H9 (cell line): ENCODE data around the gene XPR1. TPM values are rescaled to one million over a fixed set of nuclear protein-coding genes. Genes with fewer than 3 reads are reported as not detected.

ENCODE experiments used
- DNase-seq: peaks from one replicate; pipeline ENCODE4 v3.0.0-alpha.2; 2017
- H2AFZ ChIP-seq: one replicate; pipeline ENCODE4 v1.6.1; 2013; ENCODE audit warnings: mild to moderate bottlenecking, low read length, control low read depth, moderate library complexity
- H2AK5ac ChIP-seq: 2 replicates; pipeline ENCODE4 v1.6.1; 2013; ENCODE audit warnings: low read length, control low read depth, mixed read lengths; ENCODE audit not compliant: insufficient read length
- H2BK120ac ChIP-seq: one replicate; pipeline ENCODE4 v1.6.1; 2013; ENCODE audit warnings: low read depth, mild to moderate bottlenecking, low read length, control low read depth, inconsistent platforms; ENCODE audit not compliant: poor library complexity, severe bottlenecking
- H2BK12ac ChIP-seq: 2 replicates; pipeline ENCODE4 v1.6.1; 2013; ENCODE audit warnings: low read length, control low read depth, mixed read lengths, low read depth; ENCODE audit not compliant: insufficient read length
- H2BK15ac ChIP-seq: 2 replicates; pipeline ENCODE4 v1.6.1; 2013; ENCODE audit warnings: low read depth, low read length, control low read depth
- H2BK20ac ChIP-seq: one replicate; pipeline ENCODE4 v1.6.1; 2013; ENCODE audit warnings: low read depth, mild to moderate bottlenecking, low read length, control low read depth, inconsistent platforms; ENCODE audit not compliant: poor library complexity, severe bottlenecking
- H2BK5ac ChIP-seq: 2 replicates; pipeline ENCODE4 v1.6.1; 2013; ENCODE audit warnings: low read length, control low read depth, mixed read lengths; ENCODE audit not compliant: insufficient read length
- H3K14ac ChIP-seq: 2 replicates; pipeline ENCODE4 v1.6.1; 2013; ENCODE audit warnings: low read length, control low read depth; ENCODE audit not compliant: insufficient read depth
- H3K18ac ChIP-seq: 2 replicates; pipeline ENCODE4 v1.6.1; 2013; ENCODE audit warnings: low read depth, mild to moderate bottlenecking, mixed read lengths, low read length, control low read depth; ENCODE audit not compliant: insufficient read length
- H3K23ac ChIP-seq: 2 replicates; pipeline ENCODE4 v1.6.1; 2013; ENCODE audit warnings: low read length, control low read depth, mixed read lengths, low read depth; ENCODE audit not compliant: insufficient read length
- H3K23me2 ChIP-seq: 2 replicates; pipeline ENCODE4 v1.6.1; 2013; ENCODE audit warnings: low read depth, mild to moderate bottlenecking, mixed read lengths, low read length, control low read depth; ENCODE audit not compliant: insufficient read length, poor library complexity, severe bottlenecking
- H3K27ac ChIP-seq: 2 replicates; pipeline ENCODE4 v1.5.1; 2013; ENCODE audit warnings: low read length, control low read depth, mixed read lengths, low read depth; ENCODE audit not compliant: insufficient read length
- H3K27me3 ChIP-seq: 2 replicates; pipeline ENCODE4 v1.6.1; 2013; ENCODE audit warnings: low read length, control low read depth, inconsistent platforms; ENCODE audit not compliant: insufficient read depth
- H3K4ac ChIP-seq: 2 replicates; pipeline ENCODE4 v1.6.1; 2013; ENCODE audit warnings: low read depth, mild to moderate bottlenecking, control low read depth, inconsistent platforms, low read length, moderate library complexity
- H3K4me1 ChIP-seq: 2 replicates; pipeline ENCODE4 v1.6.1; 2013; ENCODE audit warnings: low read length, control low read depth, inconsistent platforms; ENCODE audit not compliant: insufficient read depth
- H3K4me2 ChIP-seq: 2 replicates; pipeline ENCODE4 v1.6.1; 2013; ENCODE audit warnings: low read length, control low read depth, mixed read lengths; ENCODE audit not compliant: insufficient read length, insufficient read depth
- H3K56ac ChIP-seq: 2 replicates; pipeline ENCODE4 v1.6.1; 2013; ENCODE audit warnings: low read depth, mild to moderate bottlenecking, mixed read lengths, low read length, control low read depth; ENCODE audit not compliant: insufficient read length
- H3K79me1 ChIP-seq: 2 replicates; pipeline ENCODE4 v1.6.1; 2013; ENCODE audit warnings: low read depth, mild to moderate bottlenecking, moderate library complexity, low read length, control low read depth, inconsistent platforms; ENCODE audit not compliant: insufficient read depth, poor library complexity, severe bottlenecking
- H3K79me2 ChIP-seq: 2 replicates; pipeline ENCODE4 v1.6.1; 2013; ENCODE audit warnings: low read length, control low read depth, inconsistent platforms; ENCODE audit not compliant: insufficient read depth
- H3K9ac ChIP-seq: 2 replicates; pipeline ENCODE4 v1.6.1; 2013; ENCODE audit warnings: low read length, control low read depth, mixed read lengths; ENCODE audit not compliant: insufficient read length; ENCODE audit errors: extremely low read depth
- H3K9me3 ChIP-seq: one replicate; pipeline ENCODE4 v1.6.1; 2013; ENCODE audit warnings: low read depth, low read length, inconsistent platforms; ENCODE audit not compliant: control insufficient read depth
- H3T11ph ChIP-seq: one replicate; pipeline ENCODE4 v1.6.1; 2013; ENCODE audit warnings: mild to moderate bottlenecking, low read length, control low read depth, inconsistent platforms
- H4K20me1 ChIP-seq: one replicate; pipeline ENCODE4 v1.6.1; 2013; ENCODE audit not compliant: control insufficient read depth, insufficient read length, insufficient read depth
- H4K5ac ChIP-seq: 2 replicates; pipeline ENCODE4 v1.6.1; 2013; ENCODE audit warnings: low read depth, mild to moderate bottlenecking, mixed read lengths, low read length, control low read depth; ENCODE audit not compliant: insufficient read length
- H4K8ac ChIP-seq: replicated peaks from 2 replicates; pipeline ENCODE4 v1.6.1; 2013; ENCODE audit warnings: low read length, control low read depth, mixed read lengths, low read depth; ENCODE audit not compliant: insufficient read length
- H4K91ac ChIP-seq: 2 replicates; pipeline ENCODE4 v1.6.1; 2013; ENCODE audit warnings: low read depth, mild to moderate bottlenecking, moderate library complexity, mixed read lengths, low read length, control low read depth; ENCODE audit not compliant: insufficient read length
- H3K27ac Mint-ChIP-seq, 3 experiments: 2 replicates in 2 of 3; 3 replicates in 1 of 3; pipeline ENCODE4 v1.8.0; 2020 to 2021; ENCODE audit warnings: mixed read lengths in 3 of 3, mild to moderate bottlenecking in 1 of 3, moderate library complexity in 1 of 3
- H3K27me3 Mint-ChIP-seq: 2 replicates; pipeline ENCODE4 v1.8.0; 2021; ENCODE audit warnings: low read depth, mild to moderate bottlenecking, moderate library complexity, mixed read lengths
- H3K36me3 Mint-ChIP-seq, 3 experiments: 2 replicates in 2 of 3; 3 replicates in 1 of 3; pipeline ENCODE4 v1.8.0; 2020 to 2021; ENCODE audit warnings: low read depth in 3 of 3, mixed read lengths in 3 of 3; ENCODE audit not compliant: insufficient read depth in 1 of 3
- H3K4me1 Mint-ChIP-seq, 2 experiments: 2 replicates each; pipeline ENCODE4 v1.8.0; 2020; ENCODE audit warnings: mixed read lengths in 2 of 2
- H3K4me3 Mint-ChIP-seq, 2 experiments: 2 replicates in 1 of 2; 3 replicates in 1 of 2; pipeline ENCODE4 v1.8.0; 2020 to 2021; ENCODE audit warnings: mild to moderate bottlenecking in 2 of 2, mixed read lengths in 2 of 2, moderate library complexity in 1 of 2
- H3K9me3 Mint-ChIP-seq, 2 experiments: 2 replicates in 1 of 2; 3 replicates in 1 of 2; pipeline ENCODE4 v1.8.0; 2020; ENCODE audit warnings: mild to moderate bottlenecking in 2 of 2, mixed read lengths in 2 of 2, moderate library complexity in 1 of 2
- CTCF ChIP-seq: fragments of 200-600 bp; sonication (generic); conservative IDR thresholded peaks from 3 replicates; pipeline ENCODE4 v1.8.0; 2021; ENCODE audit warnings: antibody characterized with exemption, mild to moderate bottlenecking
- total RNA-seq: library from RNA; stranded (reverse); gene quantifications from 2 replicates; pipeline ENCODE4 v1.2.1, GENCODE V29; 2021

The XPR1 gene
- total RNA-seq, 1 experiment from 2014 or later: 34.1 TPM

DNA sequence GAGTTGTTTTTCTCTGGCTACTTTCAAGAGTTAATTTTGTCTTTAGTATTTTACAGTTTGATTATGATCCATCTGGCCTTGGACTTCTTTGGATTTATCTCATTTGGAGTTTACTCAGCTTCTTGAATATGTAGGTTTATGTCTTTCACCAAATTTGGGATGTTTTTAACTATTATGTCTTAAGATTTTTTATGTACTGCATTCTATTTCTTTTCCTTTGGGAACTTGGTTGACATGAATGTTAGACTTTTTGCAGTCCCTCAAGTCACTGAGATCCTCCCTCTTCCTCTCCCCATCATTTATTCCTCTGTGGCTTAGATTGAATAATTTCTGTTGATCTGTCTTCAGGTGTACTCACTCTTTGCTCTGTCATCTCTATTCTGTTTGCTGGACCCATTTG lies 112.0 kb downstream of the XPR1 start:
- peaks cover 11 to 12% of the 10 kb centered on the region in 2 experiments for H3K9me3 Mint-ChIP-seq
- Histone ChIP-seq H3K4me1 (no peaks in the 10 kb centered on the region), H3K18ac (no peak overlapping the region), H3K23ac (no peak overlapping the region), H3K79me2 (no peaks in the 10 kb centered on the region), H2BK15ac (no peak overlapping the region), H2BK20ac (no peak overlapping the region), H4K20me1 (no peaks in the 10 kb centered on the region), H3K9ac (no peak overlapping the region), H2BK12ac (no peak overlapping the region), H3K56ac (no peak overlapping the region), H3T11ph (no peak overlapping the region), H2BK120ac (no peak overlapping the region), H3K14ac (no peak overlapping the region), H2AFZ (no peak overlapping the region), H2BK5ac (no peak overlapping the region), H4K8ac (no peak overlapping the region), H3K4me2 (no peak overlapping the region), H3K27me3 (no peaks in the 10 kb centered on the region), H4K91ac (no peak overlapping the region), H3K27ac (no peak overlapping the region), H4K5ac (no peak overlapping the region), H3K79me1 (no peaks in the 10 kb centered on the region), H3K23me2 (no peaks in the 10 kb centered on the region), H3K9me3 (no peaks in the 10 kb centered on the region), H2AK5ac (no peak overlapping the region), H3K4ac (no peak overlapping the region)
- H3K27me3 Mint-ChIP-seq: no peaks in the 10 kb centered on the region
- no peak overlapping the region for H3K27ac Mint-ChIP-seq
- DNase-seq: no peak
- H3K36me3 Mint-ChIP-seq: peaks cover 4 to 17% (median 11%) of the 10 kb centered on the region in 3 experiments; a peak in 5 of 7 replicates
- no peak for TF ChIP-seq CTCF
- H3K4me3 Mint-ChIP-seq: no peak overlapping the region
- peaks cover 8 to 13% of the 10 kb centered on the region in 2 experiments; a peak in 3 of 4 replicates for H3K4me1 Mint-ChIP-seq
